ENCODE data around the gene USP6.
A peak's percentile ranks its signal among the peaks of the same experiment; 100 is the strongest.
"Not testable (repeated sequence)": the region's sequence is repeated elsewhere in the genome, so short reads cannot be mapped to it uniquely, and the experiment has no call there.

USP6 gene

GRCh38 chr17:5191541-5192417, 75.9 kb downstream of the USP6 start, which contains the start of gene ZNF594:
ZNF594 (minus strand) TSS chr17:5191868; CDS start chr17:5184256, 7,612 bp downstream.
- peak; percentile 92 for DNase-seq (ENCODE audit: low spot score)

GRCh38 chr17:5194346-5194745, 78.5 kb downstream of the USP6 start:
- no peak for DNase-seq (ENCODE audit: low spot score)

DNA sequence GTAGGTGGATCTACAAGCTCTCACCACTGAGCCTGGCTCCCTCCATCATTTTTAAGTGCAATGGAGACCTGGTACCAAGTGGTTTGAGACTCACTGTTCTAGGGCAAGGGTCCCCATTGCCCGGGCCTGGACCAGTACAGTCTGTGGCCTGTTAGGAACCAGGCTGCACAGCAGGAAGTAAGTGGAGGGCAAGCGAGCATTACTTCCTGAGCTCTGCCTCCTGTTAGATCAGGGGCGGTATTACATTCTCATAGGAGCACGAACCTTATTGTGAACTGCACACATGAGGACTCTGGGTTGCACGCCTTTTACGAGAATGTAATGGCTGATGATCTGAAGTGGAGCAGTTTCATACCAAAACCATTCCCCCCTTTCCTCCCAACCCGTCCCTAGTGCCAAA, 82.6 kb downstream of the USP6 start:
- no peak for DNase-seq (ENCODE audit: low spot score)

DNA sequence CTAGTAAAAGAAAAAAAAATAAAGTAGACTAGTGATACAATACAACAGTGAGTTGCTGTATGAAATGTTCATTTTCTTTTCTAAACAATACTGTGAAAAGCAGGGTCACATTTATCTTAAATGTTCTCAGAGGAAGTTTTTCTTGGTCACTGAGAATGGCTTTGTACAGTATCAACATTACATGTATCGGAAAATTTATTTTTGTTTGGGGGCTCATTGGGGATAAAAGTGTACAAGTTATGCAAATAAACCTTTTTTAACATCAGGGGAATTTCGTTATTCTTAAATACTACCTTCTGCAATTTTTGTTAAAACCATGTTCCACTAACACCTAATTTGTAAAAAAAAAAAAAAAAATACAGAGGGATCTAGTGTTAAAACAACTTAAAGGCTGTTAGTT, 84.5 kb downstream of the USP6 start:
- no peak for DNase-seq (ENCODE audit: low spot score)

GRCh38 chr17:5201011-5201410, 85.2 kb downstream of the USP6 start:
- DNase-seq (ENCODE audit: low spot score): no peak

DNA sequence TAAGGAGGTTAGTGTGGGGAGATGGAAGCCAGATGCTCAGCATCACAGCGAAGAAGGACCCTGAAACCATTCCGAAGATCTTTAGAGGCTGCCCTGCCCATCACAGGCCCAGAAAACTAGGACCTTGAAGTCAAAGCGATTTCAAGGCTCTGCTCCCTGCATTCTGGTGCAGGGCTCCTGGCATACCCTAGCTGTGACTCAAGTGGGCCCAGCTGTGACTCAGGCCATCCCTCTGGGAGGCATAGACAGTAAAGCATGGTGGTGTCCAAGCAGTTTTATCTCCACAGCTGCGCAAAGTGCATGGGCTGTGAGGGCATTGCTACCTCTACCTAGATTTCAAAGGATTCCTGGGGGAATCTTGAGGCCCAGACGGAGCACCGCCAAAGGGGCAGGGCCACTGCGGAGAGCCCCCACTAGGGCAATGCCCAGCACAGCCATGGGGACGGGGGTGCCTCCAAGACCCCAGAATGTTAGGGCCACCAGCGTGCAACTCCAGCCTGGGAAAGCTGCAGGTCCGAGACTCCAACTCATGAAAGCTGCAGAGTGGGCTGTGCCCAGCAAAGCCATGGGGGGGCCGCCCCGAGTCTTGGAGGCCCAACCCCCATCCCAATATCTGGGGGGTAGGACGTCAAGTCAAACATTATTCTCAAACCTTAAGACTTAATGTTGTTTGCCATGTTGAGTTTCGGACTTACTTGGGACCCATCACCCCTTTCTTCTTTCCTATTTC, 87.5 kb downstream of the USP6 start:
- no peak for DNase-seq (ENCODE audit: low spot score)

DNA sequence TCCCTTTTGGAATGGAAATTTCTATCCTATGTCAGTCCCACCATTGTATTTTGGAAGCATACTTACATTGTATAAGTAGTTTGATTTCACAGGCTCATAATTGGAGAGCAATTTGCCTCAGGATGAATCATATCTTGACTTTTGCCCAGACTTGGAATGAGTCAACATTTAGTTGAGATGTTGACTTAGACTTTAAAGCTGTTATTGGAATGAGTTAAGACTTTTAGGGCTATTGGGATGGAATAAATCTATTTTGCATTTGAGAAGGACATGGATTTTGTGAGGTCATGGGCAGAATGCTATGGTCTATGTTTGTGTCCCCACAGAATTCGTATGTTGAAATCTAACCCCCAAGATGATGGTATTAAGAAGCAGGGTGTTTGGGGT, 88.1 kb downstream of the USP6 start:
- no peak for DNase-seq (ENCODE audit: low spot score)

DNA sequence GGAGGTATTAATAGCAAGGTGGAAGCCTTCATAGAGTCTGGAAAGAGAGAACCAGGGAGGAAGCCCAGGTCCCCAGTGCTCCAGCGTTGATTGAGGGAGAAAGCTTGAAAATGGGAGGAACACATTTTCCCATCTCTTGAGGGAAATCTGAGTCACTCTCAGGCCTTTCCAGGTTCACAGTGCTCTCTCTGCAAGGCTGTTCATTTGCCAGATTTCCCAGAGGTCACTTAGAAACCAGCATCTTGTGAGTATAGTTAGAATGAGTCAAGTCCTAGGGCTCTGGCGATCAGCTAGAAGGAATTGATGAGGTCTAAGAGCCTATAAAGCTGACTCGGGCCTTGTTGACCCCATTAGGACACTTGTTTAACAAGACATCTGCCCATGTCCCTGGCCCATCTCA, 93.6 kb downstream of the USP6 start:
- DNase-seq (ENCODE audit: low spot score): no peak

GRCh38 chr17:5210091-5210490, 94.3 kb downstream of the USP6 start:
- no peak for DNase-seq (ENCODE audit: low spot score)

DNA sequence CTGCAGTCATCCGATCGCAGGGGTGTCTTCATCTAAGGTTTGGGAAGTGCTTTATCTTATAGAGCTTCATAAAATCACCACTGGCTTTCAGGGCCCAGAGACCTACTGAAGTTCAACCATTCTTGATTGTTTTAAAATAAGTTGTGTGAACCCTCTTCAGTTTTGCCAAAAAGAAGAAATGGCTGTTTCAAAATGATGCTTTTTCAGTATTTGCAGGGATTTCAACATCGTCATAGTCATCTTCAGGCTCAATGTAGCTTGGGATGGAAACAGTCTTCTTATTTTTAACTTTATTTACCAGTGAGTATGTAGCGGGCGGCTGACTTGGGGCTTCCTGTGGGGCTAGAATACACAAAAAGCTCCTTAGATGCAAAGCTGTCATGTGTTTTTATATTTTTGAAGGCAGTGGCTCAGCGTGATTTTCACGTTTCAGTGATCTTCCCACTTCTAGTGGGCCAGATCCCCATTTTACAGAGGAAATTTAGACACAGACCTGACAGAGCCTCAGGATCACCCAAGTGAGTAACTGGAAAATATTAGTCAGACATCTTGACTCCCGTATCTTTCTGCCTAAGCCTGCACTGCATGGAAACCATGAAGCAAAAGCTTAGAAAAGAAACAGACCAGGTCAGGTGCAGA, 94.9 kb downstream of the USP6 start:
- DNase-seq (ENCODE audit: low spot score): no peak

- no peak for DNase-seq (ENCODE audit: low spot score)
Observed at GRCh38 chr17:5211458-5211857, 95.6 kb downstream of the USP6 start.

GRCh38 chr17:5217562-5217961, 101.7 kb downstream of the USP6 start:
- DNase-seq (ENCODE audit: low spot score): not testable (repeated sequence)

DNA sequence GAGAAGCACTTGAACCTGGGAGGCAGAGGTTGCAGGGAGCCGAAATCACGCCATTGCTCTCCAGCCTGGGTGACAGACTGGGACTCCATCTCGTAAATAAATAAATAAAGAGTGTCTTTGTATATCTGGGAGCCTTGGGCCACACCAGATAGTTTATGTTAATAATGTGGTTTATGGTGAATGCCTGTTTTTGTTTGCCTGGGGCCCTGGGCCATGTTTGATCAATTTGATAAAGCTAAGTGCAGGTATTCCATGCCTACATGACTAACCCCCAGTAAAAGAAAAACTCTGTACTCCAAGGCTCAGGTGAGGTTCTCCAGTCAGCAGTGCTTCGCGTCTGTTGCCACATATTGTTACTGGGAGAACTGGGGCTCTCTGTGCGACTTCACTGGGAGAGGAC, 103.7 kb downstream of the USP6 start:
- no peak for DNase-seq (ENCODE audit: low spot score)

GRCh38 chr17:5220074-5220473, 104.2 kb downstream of the USP6 start:
- no peak for DNase-seq (ENCODE audit: low spot score)

DNA sequence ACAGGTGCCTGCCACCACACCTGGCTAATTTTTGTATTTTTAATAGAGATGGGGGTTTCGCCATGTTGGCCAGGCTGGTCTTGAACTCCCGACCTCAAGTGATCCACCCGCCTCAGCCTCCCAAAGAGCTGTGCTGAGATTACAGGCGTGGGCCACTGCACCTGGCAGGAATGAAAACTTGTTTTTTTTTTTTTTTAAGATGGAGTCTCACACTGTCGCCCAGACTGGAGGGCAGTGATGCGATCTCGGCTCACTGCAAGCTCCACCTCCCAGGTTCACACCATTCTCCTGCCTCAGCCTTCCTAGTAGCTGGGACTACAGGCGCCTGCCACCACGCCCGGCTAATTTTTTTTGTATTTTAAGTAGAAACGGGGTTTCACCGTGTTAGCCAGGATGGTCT, 106.1 kb downstream of the USP6 start:
- DNase-seq (ENCODE audit: low spot score): not testable (repeated sequence)

Measured in HuH-7 (cell line).